DOHH2 (cell line): Measurements from ENCODE around the gene ZNF462.

Source experiments
- CTCF ChIP-seq: fragments of 200-600 bp; sonication (generic); IDR thresholded peaks from one replicate; pipeline ENCODE4 v1.5.1; 2014; ENCODE audit warnings: antibody characterized with exemption, mild to moderate bottlenecking, low read depth, low read length; ENCODE audit not compliant: poor library complexity, severe bottlenecking
- EZH2phosphoT487 ChIP-seq: fragments of 200-600 bp; sonication (generic); IDR thresholded peaks from 2 replicates; pipeline ENCODE4 v1.6.1; 2017; ENCODE audit warnings: borderline replicate concordance, mild to moderate bottlenecking, antibody characterized with exemption, low read length, moderate library complexity, mixed read lengths

GRCh38 chr9:106981396-106982287 lies 118.7 kb downstream of the ZNF462 start:
- TF ChIP-seq CTCF, result no peak
- TF ChIP-seq EZH2phosphoT487, result no peak
